Astrocyte of the cerebellum (primary cell): ENCODE data around the gene DAB2.

ENCODE experiments used
- DNase-seq: peaks from one replicate; pipeline ENCODE4 v3.0.0-alpha.2; 2011; ENCODE audit warnings: low read depth
- H3K4me3 ChIP-seq: 2 replicates; pipeline ENCODE4 v1.5.1; 2011; ENCODE audit warnings: mild to moderate bottlenecking, low read depth, low read length, moderate library complexity
- CTCF ChIP-seq: IDR thresholded peaks from 2 replicates; pipeline ENCODE4 v1.5.1; 2012; ENCODE audit warnings: low read length, low read depth, moderate library complexity, mild to moderate bottlenecking; ENCODE audit errors: missing control alignments
- in situ Hi-C: cut with HindIII; loops from 2 replicates; pipeline ENCODE4 v1.10.0; 2017; ENCODE audit warnings: low sequenced_read_pairs

The DAB2 gene

DNA sequence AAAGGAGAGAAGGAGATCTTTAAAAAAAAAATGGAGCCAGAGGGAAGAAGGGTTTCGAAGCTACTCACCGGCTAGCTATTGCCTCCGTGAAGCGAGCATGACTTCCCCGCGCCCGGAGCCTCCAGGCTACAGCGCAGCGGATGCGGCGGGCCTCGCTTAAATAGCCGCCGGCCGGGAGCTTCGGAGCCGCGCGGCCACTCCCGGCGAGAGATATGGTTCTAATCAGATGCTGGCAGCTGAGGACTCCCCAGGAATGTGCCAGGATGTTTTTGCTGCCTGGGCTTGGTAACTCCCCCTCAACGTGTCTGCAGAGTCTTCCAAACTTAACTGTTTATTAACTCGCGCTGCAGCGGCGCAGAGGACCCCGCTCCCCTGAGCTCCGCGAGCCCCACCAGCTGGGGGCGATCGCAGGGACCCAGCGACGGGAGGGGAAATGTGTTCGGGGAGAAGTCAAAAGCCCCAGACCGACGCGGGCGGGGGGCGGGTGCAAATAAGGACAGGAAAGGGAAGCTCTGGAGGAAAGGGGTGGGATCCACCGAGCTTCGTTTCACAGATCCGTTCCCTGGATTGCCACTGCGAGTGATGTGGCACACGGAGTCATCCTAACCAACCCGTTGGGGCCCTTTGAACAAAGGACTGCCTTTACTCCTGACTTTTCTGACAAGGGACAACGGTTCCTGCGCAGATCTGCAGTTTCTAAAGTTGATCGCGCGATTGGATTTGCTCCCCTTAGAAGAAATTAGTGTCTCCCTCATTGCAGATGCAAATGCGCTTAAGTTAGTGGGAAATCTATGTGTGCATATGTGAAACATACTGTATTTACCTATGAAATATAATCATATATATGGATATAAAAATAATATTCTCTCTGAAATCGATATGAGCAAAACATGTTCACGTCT lies at the start of gene DAB2:
Gene DAB2, minus strand, starts transcription at position 245 of the 902 bp plus-strand sequence. CDS start 30,660 bp downstream, outside the sequence.
- DNase-seq = peak; percentile 85
- TF ChIP-seq CTCF = peak; percentile 78
- in situ Hi-C loops = loop anchor here (5.0 kb wide), 2 partner anchors 57 to 117 kb away; no protein-coding TSS in a partner anchor
- peak within 1 kb of the TSS; percentile 87 for H3K4me3 ChIP-seq

GRCh38 chr5:39473156-39473775 lies 48.5 kb upstream of the DAB2 start:
- DNase-seq = no peak
- no peak overlapping the region for H3K4me3 ChIP-seq
- in situ Hi-C loops = no loop called here
- TF ChIP-seq CTCF = no peak

DNA sequence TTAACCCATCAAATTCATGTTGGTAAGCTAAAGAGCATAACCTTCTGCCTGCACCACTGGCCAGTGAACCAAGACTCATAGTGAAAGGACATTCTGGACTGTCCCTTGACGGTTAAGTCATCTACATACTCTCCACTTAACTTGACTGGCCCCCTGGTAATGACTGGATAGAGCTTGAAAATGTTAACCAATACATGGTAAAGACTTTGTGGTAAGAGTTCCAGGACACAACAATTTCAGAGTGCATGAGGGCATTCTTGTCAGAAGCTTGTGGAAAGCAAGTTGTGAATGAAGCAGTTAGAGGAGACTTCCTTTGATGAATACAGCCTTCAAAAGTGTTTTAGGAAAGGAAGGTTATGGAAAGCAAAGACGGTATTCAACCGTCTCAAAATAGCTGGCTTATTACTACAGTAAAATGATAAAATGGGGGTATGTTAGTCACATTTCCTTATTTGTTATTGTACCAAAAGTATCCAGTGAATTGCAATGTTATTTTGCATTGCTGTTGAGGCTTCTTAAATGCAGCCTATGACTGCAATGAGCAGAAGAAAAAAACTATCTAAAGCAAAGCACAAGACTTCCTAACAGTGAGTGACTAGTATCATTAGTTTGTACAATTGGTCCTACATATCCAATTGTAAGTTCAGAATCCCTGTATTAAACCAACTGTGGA lies 47.2 kb upstream of the DAB2 start:
- no peak overlapping the region for H3K4me3 ChIP-seq
- TF ChIP-seq CTCF = no peak
- in situ Hi-C loops = no loop called here
- DNase-seq = no peak

- H3K4me3 ChIP-seq = no peak overlapping the region
- in situ Hi-C loops = no loop called here
- TF ChIP-seq CTCF = no peak
These were observed 46.0 kb upstream of the DAB2 start for GRCh38 chr5:39470811-39471210.

DNA sequence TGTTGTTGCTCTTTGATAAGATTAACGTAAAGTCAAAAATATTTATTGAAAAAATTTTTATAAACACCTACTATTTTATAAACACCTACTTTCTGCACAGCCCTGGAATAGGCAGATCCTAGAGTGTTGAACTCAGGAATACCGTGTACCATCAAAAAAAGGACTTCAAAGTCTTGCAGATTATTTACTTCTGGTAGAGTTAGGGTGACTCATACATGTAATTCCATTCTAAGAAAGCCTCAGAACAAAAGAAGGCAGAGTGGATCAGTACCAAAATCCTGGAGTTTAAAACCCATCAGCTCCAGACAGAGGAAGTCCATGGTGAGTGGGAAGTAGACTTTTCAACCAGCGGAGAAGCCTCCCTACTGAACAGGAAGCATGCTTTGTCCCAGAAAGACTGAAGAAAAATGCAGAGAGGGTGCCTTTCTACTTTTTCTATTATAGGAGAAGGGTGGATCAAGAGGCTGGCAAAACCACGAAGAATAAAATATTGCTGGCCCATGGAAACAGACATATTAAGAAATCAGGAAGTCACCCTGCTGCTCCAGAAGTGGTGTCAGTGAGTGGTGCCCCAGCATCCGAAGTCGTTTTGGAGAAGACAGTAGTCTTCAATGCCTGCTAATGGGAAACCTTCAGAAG lies 45.1 kb upstream of the DAB2 start:
- no peak for DNase-seq
- TF ChIP-seq CTCF = no peak
- H3K4me3 ChIP-seq = no peak overlapping the region
- in situ Hi-C loops = no loop called here

More at GRCh38 chr5:39470811-39471210, 46.0 kb upstream of the DAB2 start:
- no peak for DNase-seq

- in situ Hi-C loops = no loop called here
- no peak for DNase-seq
- no peak overlapping the region for H3K4me3 ChIP-seq
- TF ChIP-seq CTCF = no peak
These were observed 44.4 kb upstream of the DAB2 start for GRCh38 chr5:39469176-39469575.
